Chondrocyte (in vitro differentiated cells): Measurements from ENCODE around the gene NINJ2. TPM values are rescaled to one million over a fixed set of nuclear protein-coding genes. Genes with fewer than 3 reads are reported as not detected.

Experiments used
- DNase-seq: peaks from one replicate; pipeline ENCODE4 v3.0.0; 2021; ENCODE audit warnings: mixed read lengths, low spot score
- H3K27ac Mint-ChIP-seq: one replicate; pipeline ENCODE4 v1.8.0; 2021; ENCODE audit warnings: mild to moderate bottlenecking, moderate library complexity, mixed read lengths; ENCODE audit not compliant: unreplicated experiment
- H3K27me3 Mint-ChIP-seq: 2 replicates; pipeline ENCODE4 v1.8.0; 2021; ENCODE audit warnings: low read depth, mixed read lengths
- H3K36me3 Mint-ChIP-seq: 2 replicates; pipeline ENCODE4 v1.8.0; 2021; ENCODE audit warnings: low read depth, mixed read lengths
- H3K4me1 Mint-ChIP-seq: 2 replicates; pipeline ENCODE4 v1.8.0; 2021; ENCODE audit warnings: low read depth, mild to moderate bottlenecking, mixed read lengths
- H3K4me3 Mint-ChIP-seq: one replicate; pipeline ENCODE4 v1.8.0; 2021; ENCODE audit warnings: mild to moderate bottlenecking, moderate library complexity, mixed read lengths; ENCODE audit not compliant: unreplicated experiment
- H3K9me3 Mint-ChIP-seq: 2 replicates; pipeline ENCODE4 v1.8.0; 2021; ENCODE audit warnings: low read depth, mixed read lengths
- CTCF ChIP-seq: fragments of 200-600 bp; sonication (generic); IDR thresholded peaks from 2 replicates; pipeline ENCODE4 v1.5.0; 2021; ENCODE audit warnings: antibody characterized with exemption, mild to moderate bottlenecking, moderate library complexity
- total RNA-seq: library from RNA; stranded (reverse); gene quantifications from 3 replicates; pipeline ENCODE4 v1.2.1, GENCODE V29; 2021

The NINJ2 gene
- total RNA-seq, 1 donor from 2014 or later: 2.1 TPM

GRCh38 chr12:533718-534117 is 129.5 kb downstream of the NINJ2 start:
- no peak for DNase-seq
- H3K4me3 Mint-ChIP-seq: no peak overlapping the region
- H3K27me3 Mint-ChIP-seq: peaks cover 2% of the 10 kb centered on the region
- H3K9me3 Mint-ChIP-seq: peaks cover 8% of the 10 kb centered on the region
- TF ChIP-seq CTCF: no peak
- peaks cover 1% of the 10 kb centered on the region for H3K36me3 Mint-ChIP-seq
- no peak overlapping the region for H3K27ac Mint-ChIP-seq
- H3K4me1 Mint-ChIP-seq: peaks cover 23% of the 10 kb centered on the region

- peaks cover 1% of the 10 kb centered on the region for H3K36me3 Mint-ChIP-seq
- DNase-seq: no peak
These were observed 130.2 kb downstream of the NINJ2 start for GRCh38 chr12:532908-533565.

GRCh38 chr12:531951-532585 is 131.2 kb downstream of the NINJ2 start:
- peaks cover 1% of the 10 kb centered on the region for H3K36me3 Mint-ChIP-seq
- peaks cover 8% of the 10 kb centered on the region for H3K9me3 Mint-ChIP-seq
- TF ChIP-seq CTCF: no peak
- peaks cover 20% of the 10 kb centered on the region for H3K4me1 Mint-ChIP-seq
- H3K27me3 Mint-ChIP-seq: peaks cover 2% of the 10 kb centered on the region
- no peak overlapping the region for H3K4me3 Mint-ChIP-seq
- DNase-seq: no peak
- peak overlapping the region; percentile 4 for H3K27ac Mint-ChIP-seq

More at GRCh38 chr12:532908-533565, 130.2 kb downstream of the NINJ2 start:
- Mint-ChIP-seq H3K27ac (no peak overlapping the region), H3K4me3 (no peak overlapping the region), H3K27me3 (peaks cover 2% of the 10 kb centered on the region), H3K9me3 (peaks cover 8% of the 10 kb centered on the region), H3K4me1 (peaks cover 20% of the 10 kb centered on the region)
- TF ChIP-seq CTCF: no peak

- H3K27me3 Mint-ChIP-seq: peaks cover 3% of the 10 kb centered on the region
- peaks cover 8% of the 10 kb centered on the region for H3K9me3 Mint-ChIP-seq
- peaks cover 1% of the 10 kb centered on the region for H3K36me3 Mint-ChIP-seq
- H3K4me1 Mint-ChIP-seq: peaks cover 20% of the 10 kb centered on the region
- TF ChIP-seq CTCF: no peak
- no peak for DNase-seq
- no peak overlapping the region for H3K4me3 Mint-ChIP-seq
- H3K27ac Mint-ChIP-seq: no peak overlapping the region
These were observed 132.4 kb downstream of the NINJ2 start for GRCh38 chr12:530821-531220.

- no peak for DNase-seq
- no peak overlapping the region for H3K4me3 Mint-ChIP-seq
- no peak for TF ChIP-seq CTCF
These were observed 132.9 kb downstream of the NINJ2 start for GRCh38 chr12:530308-530707.

More at GRCh38 chr12:530308-530707, 132.9 kb downstream of the NINJ2 start:
- Mint-ChIP-seq H3K4me1 (peaks cover 20% of the 10 kb centered on the region), H3K36me3 (peaks cover 1% of the 10 kb centered on the region), H3K9me3 (peaks cover 8% of the 10 kb centered on the region), H3K27ac (peak overlapping the region; percentile 78), H3K27me3 (peaks cover 3% of the 10 kb centered on the region)
